Activated CD8-positive, alpha-beta memory T cell treated with anti-CD3 and anti-CD28 coated beads, Interleukin-2, amount 50 U/mL, for 1 hour (primary cell): ENCODE data around the gene TRIOBP.
"Not testable (repeated sequence)": the region's sequence is repeated elsewhere in the genome, so short reads cannot be mapped to it uniquely, and the experiment has no call there.

Experiments
- DNase-seq: peaks from one replicate; pipeline ENCODE4 v3.0.0-alpha.2; 2020; ENCODE audit errors: extremely low read depth

Gene TRIOBP, protein sequence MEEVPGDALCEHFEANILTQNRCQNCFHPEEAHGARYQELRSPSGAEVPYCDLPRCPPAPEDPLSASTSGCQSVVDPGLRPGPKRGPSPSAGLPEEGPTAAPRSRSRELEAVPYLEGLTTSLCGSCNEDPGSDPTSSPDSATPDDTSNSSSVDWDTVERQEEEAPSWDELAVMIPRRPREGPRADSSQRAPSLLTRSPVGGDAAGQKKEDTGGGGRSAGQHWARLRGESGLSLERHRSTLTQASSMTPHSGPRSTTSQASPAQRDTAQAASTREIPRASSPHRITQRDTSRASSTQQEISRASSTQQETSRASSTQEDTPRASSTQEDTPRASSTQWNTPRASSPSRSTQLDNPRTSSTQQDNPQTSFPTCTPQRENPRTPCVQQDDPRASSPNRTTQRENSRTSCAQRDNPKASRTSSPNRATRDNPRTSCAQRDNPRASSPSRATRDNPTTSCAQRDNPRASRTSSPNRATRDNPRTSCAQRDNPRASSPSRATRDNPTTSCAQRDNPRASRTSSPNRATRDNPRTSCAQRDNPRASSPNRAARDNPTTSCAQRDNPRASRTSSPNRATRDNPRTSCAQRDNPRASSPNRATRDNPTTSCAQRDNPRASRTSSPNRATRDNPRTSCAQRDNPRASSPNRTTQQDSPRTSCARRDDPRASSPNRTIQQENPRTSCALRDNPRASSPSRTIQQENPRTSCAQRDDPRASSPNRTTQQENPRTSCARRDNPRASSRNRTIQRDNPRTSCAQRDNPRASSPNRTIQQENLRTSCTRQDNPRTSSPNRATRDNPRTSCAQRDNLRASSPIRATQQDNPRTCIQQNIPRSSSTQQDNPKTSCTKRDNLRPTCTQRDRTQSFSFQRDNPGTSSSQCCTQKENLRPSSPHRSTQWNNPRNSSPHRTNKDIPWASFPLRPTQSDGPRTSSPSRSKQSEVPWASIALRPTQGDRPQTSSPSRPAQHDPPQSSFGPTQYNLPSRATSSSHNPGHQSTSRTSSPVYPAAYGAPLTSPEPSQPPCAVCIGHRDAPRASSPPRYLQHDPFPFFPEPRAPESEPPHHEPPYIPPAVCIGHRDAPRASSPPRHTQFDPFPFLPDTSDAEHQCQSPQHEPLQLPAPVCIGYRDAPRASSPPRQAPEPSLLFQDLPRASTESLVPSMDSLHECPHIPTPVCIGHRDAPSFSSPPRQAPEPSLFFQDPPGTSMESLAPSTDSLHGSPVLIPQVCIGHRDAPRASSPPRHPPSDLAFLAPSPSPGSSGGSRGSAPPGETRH (N-terminal part only)

DNA sequence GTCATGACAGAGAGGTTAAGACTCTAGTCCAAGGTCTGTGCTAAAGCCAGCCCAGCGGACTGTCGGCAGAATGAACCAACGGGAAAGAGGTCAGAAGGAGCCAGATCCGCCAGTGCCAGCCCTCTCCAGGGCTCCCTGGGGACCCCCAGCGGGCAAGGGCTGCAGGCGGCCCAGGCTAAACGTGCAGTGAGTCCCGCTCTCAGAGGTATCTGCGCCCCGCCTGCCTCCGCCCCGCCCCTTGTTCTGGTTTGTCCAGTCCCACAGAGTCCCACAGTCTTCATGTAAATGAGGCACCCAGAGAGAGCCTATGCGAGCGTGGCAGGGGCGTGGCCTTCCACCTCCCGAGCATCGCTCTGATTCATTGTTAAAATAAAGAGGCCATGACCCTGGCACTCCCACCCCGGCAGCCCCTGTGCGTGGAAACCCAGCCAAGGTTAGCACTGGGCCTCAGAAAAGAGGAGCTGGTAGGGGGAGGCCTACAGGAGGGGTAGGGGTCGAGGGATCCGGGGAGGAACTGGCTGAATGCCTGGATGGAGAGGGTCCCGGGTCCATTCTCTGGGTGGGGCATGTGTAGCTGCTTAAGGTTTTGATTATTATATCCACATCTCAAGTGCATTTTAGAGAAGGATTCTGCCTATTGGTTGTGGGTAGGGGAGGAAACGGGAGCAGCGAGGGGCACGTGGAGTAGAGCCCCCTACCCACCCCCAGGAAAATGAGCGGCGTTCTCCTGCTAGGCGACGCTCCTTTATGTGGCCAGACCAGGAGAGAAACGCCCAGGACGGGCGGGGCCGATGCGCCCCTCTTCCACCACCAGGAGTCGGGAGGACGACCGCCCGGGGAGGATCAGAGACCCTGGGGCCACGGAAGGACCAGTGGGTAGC, at the start of gene TRIOBP:
Gene TRIOBP (plus strand): TSS at position 392 of the 881 bp plus-strand sequence. CDS start 4,318 bp downstream, outside the sequence.
- peak; percentile 79 for DNase-seq

DNA sequence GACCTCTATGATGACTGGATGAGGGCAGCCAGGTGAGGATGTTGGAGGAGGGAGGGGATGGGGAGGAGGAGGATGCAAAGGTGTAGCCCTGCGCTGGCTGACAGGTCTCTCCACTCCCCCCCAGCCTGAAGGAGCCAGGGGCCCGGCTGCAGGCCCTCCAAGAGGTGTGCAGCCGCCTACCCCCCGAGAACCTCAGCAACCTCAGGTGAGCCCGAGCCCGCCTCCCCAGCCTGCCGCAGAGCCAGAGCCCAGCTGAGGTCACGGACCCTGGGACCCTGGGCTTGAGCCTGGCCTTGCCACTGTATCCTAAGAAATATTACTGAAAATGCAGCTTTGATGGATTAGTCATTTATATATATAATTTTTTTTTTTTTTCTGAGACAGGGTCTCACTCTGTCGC, 49.5 kb upstream of the TRIOBP start:
- DNase-seq: no peak

DNA sequence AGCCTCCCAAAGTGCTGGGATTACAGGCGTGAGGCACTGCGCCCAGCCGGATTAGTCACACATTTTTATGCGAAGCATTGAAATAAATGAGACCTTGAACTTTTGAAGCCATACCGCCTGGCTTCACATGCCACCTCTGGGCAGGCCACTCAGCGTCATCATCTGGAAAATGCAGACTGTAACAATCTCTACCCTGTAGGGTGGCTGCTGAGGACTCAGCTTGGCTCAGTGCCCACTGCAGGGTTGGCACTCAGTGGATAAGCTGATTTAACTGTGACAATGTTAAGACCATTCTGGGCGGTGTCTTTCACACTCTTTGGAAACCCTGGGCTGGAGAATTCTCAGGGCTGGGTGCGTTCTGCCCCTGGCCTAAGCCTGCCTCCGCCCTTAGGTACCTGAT, 48.9 kb upstream of the TRIOBP start:
- DNase-seq: no peak

DNA sequence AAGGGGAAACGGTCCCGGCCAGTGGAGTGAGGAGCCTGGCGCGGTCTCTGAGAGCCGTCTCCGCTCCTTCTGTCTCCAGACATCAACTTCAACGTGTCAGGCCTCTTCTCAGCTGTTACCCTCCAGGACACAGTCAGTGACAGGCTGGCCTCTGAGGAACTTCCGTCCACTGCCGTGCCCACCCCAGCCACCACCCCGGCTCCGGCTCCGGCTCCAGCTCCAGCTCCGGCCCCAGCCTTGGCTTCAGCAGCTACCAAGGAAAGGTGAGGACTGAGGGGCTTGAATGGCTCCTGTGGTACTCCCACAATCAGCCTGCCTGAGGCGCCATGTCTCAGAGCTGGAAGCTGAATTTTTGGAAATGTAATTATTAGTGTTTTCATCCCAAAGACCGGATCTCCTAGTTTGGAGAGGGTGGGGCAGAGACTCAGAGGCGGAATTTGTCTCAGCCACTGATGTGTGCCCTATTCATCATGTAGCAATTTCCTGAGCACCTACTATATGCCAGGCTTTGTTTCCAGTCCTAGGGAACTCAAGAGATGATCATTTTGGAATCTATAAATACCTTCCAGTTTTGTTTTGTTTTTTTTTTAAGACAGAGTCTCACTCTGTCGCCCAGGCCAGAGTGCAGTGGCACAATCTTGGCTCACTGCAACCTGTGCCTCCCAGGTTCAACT, 46.2 kb upstream of the TRIOBP start:
- DNase-seq: no peak

DNA sequence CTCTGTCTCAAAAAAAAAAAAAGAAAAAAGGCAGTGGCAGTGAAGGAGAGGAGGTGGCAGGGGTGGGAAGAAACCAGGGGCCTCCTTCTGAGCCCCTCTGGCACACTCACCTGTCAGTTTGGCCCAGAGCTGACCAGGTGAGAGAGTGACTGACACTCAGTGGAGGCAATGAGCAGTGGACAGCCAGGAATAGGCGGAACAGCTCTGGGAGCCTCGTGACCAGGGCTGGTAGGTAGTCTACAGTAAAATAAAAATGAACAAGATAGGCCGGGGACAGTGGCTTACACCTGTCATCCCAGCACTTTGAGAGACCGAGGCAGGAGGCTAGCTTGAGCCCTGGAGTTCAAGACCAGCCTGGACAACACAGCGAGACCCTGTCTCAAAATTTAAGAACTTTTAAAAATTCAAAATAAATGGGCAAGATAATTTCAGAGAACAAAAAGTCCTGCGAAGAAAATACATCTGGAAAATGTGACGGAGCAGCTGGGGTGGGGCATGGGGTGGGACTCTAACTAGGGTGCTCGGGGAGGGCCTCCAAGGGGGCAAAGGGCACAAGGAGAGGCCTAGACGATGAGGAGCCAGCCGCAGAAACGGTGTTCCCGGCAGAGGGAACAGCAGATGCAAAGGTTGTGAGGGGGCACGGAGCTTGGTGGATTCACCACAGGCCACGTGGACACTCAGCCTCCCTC, 42.1 kb upstream of the TRIOBP start:
- DNase-seq: no peak

DNA sequence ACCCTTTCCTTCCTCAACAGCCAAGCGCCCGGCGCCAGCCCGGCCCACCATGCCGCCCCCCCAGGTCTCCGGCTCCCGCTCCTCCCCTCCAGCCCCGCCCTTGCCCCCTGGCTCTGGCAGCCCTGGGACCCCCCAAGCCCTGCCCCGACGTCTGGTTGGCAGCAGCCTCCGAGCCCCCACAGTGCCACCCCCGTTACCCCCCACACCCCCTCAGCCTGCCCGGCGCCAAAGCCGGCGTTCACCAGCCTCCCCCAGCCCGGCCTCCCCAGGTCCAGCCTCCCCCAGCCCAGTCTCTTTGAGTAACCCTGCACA, 41.6 kb upstream of the TRIOBP start:
- DNase-seq: no peak

DNA sequence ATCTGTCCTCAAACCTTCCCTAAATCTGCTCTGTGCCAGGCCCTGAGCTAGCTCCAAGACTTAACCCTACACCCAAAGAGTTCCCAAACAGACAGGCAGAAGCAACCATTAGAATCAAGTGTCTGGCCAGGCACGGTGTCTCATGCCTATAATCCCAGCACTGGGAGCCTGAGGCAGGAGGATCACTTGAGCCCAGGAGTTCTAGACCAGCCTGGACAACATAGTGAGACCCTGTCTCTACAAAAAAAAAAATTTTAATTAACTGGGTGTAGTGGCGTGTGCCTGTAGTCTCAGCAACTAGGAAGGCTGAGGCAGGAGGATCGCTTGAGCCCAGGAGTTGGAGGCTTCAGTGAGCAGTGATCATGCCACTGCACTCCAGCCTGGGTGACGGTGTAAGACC, 40.3 kb upstream of the TRIOBP start:
- DNase-seq: not testable (repeated sequence)

DNA sequence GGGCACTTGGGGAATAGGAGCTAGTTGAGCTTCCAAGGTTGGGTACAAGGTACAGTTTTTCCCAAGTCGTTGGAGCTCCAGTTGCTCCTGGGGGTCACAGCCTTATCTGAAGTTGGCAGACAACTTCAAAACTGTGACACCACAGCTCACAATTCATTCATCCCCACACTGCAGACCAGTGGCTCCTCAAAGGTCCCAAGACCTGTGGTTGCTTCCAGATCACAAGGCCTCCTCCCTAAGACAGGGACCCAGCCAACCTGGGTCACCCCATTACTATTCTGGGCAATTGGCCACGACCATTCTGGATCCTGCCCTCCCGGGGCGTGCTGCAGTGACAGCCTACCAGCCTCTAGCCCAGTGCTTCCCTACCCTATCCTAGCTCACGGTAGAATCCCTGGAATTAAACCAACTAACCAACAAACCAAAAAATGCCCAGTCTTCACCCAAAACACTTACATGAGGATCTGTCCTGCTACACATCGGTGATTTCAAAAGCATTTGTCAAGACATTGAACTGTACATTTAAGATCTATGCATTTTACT, 39.2 kb upstream of the TRIOBP start:
- no peak for DNase-seq

DNA sequence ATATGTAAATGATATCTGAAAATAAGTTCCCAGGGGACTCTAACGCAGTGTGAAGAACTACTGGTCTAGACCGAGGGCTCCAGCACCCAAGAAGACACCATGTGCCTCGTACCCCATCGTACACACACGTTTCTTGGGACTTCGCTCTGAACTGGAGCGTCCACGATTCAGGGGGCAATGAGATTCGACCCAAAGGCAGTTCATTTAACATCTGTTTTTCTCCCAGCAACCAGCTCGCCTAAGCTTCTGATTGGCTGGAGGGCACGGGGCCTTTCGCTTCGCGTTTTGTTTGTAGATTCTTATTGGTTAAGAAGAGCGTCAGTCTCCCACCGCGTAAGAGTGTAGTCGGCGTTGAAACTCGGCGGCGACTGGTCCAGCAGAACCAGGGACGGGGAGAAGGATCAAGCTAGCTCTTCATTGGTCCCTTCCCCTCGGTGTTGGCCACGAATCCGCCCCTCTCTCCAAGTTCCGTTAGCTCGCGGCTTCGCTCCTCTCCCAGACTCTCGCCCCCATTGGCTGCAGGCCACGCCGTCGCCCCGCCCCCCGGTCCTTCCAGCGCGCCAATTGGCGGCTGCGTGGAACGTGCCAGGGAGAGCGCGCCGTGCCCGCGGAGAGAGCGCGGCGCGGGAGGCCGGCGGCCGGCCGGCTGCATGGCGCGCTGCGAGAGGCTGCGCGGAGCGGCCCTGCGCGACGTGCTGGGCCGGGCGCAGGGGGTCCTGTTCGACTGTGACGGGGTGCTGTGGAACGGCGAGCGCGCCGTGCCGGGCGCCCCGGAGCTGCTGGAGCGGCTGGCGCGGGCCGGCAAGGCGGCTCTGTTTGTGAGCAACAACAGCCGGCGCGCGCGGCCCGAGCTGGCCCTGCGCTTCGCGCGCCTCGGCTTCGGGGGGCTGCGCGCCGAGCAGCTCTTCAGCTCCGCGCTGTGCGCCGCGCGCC, 38.4 kb upstream of the TRIOBP start, which contains the start of gene PDXP:
Gene PDXP (plus strand): TSS at position 591 of the 933 bp plus-strand sequence. CDS start 60 bp downstream, at position 651.
- DNase-seq: peak; percentile 91

DNA sequence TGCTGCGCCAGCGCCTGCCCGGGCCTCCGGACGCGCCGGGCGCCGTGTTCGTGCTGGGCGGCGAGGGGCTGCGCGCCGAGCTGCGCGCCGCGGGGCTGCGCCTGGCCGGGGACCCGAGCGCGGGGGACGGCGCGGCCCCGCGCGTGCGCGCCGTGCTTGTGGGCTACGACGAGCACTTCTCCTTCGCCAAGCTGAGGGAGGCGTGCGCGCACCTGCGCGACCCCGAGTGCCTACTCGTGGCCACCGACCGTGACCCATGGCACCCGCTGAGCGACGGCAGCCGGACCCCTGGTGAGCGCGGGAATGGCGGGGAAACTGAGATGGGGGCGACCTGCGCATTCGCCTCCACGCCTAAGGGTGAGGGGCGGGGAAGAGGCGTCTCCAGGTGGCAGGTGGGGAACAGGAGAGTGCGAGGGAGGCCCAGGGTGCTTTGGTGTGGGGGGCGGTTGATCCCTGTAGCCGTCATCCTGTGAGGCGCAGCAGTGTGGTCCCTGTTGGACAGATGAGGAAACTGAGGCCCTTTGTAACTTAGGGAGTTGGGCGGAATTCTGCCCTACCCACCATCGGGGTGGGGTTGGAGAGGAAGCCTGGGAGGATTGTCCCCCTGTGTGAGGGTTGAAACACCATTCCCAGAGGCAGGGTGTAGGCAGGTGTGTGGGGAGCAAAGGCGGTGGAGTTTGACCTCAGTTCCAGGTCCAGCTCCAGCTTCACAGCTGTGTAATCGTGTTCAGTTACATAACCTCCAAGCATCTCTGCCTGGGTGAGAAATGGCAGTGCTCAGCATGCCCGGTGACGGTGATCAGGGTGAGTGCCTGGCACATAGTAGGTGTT, 37.6 kb upstream of the TRIOBP start:
- DNase-seq: no peak

DNA sequence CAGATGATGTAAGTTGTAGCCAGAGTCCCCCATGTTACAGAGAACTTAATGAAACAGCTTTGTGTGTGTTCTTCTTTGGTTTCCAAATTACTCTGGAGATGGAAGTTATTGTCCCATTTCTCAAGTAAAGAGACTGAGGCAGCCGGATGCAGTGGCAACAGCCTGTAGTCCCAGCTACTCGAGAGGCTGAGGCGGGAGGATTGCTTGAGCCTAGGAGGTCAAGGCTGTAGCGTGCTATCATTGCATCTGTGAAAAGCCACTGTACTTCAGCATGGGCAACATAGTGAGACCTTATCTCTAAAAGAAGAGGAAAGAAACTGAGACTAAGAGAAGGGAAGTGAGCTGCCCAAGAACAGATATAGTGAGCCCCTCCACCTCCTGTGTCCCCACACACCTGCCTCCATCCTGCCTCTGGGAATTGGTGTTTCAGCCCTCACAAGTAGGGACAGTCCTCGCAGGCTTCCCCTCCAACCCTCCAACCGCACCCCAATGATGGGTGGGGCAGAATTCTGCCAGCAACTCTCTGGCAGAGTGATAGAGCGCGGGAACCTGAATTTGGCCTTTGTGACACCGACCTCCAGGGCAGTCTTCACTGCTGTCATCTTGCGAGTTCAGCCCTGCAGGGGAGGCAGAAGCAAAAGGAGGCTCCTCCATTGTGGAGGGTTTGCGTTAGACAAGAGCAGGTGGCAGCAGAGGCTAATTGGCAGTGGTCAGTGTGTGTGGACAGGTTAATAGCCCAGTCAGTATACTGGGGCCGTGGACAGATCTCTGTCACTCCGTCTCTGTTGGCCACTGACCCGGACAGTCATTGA, 36.7 kb upstream of the TRIOBP start:
- no peak for DNase-seq

DNA sequence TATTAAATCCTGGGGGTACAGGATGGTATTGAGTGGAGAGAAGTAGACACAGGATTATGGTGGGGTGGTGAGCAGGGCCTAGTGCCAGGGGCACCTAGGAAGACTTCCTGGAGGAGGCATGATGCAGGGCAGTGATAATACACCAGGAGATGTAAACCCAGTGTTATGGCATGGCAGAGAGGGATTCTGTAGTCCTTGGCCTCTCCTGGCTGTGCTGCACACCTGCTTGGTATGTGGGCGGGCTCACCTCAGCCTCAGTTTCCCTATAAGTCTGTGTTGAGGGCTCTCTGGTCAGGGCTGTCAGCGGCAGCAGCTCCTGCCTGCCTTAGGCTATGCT, 36.2 kb upstream of the TRIOBP start:
- no peak for DNase-seq

DNA sequence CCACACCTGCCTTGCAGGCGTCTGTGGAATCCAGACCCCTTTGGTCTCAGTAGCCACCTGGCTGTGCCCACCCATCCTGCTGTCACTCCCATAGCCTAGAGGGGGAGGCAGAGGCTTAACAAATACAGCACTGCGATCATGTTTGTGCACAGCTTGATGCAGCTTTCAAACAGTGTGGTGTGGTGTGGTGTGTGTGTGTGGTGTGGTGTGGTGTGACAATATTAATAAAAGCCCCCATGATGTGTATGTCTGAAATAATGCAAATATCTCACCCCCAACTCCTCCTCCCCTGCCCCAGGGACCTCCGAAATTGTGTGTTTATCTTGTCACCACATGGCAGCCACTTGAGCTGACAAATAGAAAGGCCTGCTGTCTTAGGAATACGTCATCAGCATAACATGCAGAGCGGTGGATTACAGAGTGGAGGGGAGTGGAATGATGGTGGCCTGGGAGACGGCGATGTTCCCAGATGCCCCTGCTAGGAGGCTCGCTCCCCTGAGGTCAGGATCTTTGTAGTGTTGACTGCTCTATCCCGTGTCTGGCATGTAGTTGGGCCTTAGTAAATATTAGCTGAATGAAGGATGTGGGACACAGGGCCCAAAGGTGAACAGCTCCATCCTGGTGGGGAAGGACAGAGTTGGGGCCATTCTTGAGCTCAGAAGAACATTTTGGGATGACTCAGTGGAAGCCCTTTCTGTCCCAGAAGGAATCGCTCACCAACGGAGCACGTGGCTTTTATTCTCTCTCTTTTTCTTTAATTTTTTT, 35.5 kb upstream of the TRIOBP start:
- DNase-seq: no peak

DNA sequence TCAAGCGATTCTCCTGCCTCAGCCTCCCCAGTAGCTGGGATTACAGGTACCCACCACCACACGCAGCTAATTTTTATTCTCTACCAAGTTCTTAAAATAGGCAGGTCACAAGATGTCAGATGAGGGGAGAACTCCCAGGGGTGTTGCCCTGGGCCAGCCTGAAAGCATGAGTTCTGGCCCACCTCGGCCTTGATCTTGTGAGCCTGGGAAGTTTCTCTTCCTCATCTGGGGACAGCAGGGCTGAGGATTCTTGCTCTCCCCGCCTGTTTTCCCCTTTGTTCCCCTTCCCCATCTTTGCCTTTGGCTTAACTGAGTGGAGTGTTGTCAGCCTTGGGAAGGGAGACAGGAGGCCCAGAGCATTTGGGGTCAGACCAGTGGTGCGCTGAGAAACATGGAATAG, 34.8 kb upstream of the TRIOBP start:
- DNase-seq: no peak

DNA sequence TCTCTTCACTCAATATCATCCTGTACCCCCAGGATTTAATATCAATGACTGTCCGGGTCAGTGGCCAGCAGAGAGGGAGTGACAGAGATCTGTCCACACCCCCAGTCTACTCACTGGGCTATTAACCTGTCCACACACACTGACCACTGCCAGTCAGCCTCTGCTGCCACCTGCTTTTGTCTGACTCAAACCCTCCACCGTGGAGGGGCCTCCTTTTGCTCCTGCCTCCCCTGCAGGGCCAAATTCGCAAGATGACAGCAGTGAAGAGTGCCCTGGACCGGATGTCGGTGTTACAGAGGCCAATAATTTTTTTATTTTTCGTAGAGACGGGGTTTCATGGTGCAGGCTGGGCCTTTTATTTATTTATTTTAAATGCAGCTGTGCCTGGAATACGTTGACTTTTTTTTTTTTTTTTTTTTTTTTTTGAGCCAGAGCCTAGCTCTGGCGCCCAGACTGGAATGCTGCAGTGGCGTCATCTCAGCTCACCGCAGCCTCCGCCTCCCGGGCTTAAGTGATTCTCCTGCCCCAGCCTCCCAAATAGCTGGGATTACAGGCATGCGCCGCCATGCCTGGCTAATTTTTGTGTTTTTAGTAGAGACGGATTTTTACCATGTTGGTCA, 33.2 kb upstream of the TRIOBP start:
- DNase-seq: no peak
